Osteoblast (primary cell): ENCODE measurements around the gene ZCCHC9. TPM values are rescaled to one million over a fixed set of nuclear protein-coding genes. Genes with fewer than 3 reads are reported as not detected.

Source experiments
- DNase-seq: peaks from one replicate; pipeline ENCODE4 v3.0.0; 2011; ENCODE audit warnings: low spot score, mixed read lengths; ENCODE audit not compliant: insufficient read length; ENCODE audit errors: missing footprints
- H2AFZ ChIP-seq: 2 replicates; pipeline ENCODE4 v1.6.0; 2011; ENCODE audit warnings: mild to moderate bottlenecking, low read length
- H3K27ac ChIP-seq: 2 replicates; pipeline ENCODE4 v1.5.1; 2011; ENCODE audit warnings: mild to moderate bottlenecking, low read depth, low read length, moderate library complexity
- H3K27me3 ChIP-seq: 2 replicates; pipeline ENCODE4 v1.6.0; 2012; ENCODE audit warnings: mild to moderate bottlenecking, control low read depth, inconsistent platforms, low read length, moderate library complexity; ENCODE audit not compliant: insufficient read depth
- H3K36me3 ChIP-seq: 2 replicates; pipeline ENCODE4 v1.5.1; 2011; ENCODE audit warnings: mild to moderate bottlenecking, low read length, control low read depth, moderate library complexity; ENCODE audit not compliant: insufficient read depth
- H3K4me1 ChIP-seq: 2 replicates; pipeline ENCODE4 v1.5.1; 2011; ENCODE audit warnings: mild to moderate bottlenecking, low read length, control low read depth, moderate library complexity; ENCODE audit not compliant: insufficient read depth
- H3K4me2 ChIP-seq: 2 replicates; pipeline ENCODE4 v1.6.0; 2011; ENCODE audit warnings: mild to moderate bottlenecking, low read length; ENCODE audit not compliant: insufficient read depth
- H3K4me3 ChIP-seq: fragments of 200-600 bp; sonication (generic); 3 replicates; pipeline ENCODE4 v1.5.1; 2012; ENCODE audit warnings: mild to moderate bottlenecking, low read length, inconsistent platforms; ENCODE audit not compliant: insufficient read depth
- H3K79me2 ChIP-seq: 2 replicates; pipeline ENCODE4 v1.6.0; 2012; ENCODE audit warnings: mild to moderate bottlenecking, low read length, control low read depth, inconsistent platforms; ENCODE audit not compliant: insufficient read depth
- H3K9me3 ChIP-seq: 2 replicates; pipeline ENCODE4 v1.5.1; 2011; ENCODE audit warnings: low read depth, low read length, control low read depth
- H4K20me1 ChIP-seq: 2 replicates; pipeline ENCODE4 v1.6.0; 2012; ENCODE audit warnings: mild to moderate bottlenecking, low read length, control low read depth; ENCODE audit not compliant: insufficient read depth
- CTCF ChIP-seq: IDR thresholded peaks from 2 replicates; pipeline ENCODE4 v1.5.1; 2011; ENCODE audit warnings: mild to moderate bottlenecking, low read depth, low read length, moderate library complexity; ENCODE audit errors: extremely low read depth
- total RNA-seq: library from RNA; depleted of rRNA; stranded (reverse); fragments of >200 nt; gene quantifications from 2 replicates; pipeline ENCODE4 v1.2.3, GENCODE V29; 2012

ZCCHC9 gene, protein sequence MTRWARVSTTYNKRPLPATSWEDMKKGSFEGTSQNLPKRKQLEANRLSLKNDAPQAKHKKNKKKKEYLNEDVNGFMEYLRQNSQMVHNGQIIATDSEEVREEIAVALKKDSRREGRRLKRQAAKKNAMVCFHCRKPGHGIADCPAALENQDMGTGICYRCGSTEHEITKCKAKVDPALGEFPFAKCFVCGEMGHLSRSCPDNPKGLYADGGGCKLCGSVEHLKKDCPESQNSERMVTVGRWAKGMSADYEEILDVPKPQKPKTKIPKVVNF
- 22.1 and 23.3 TPM in 2 replicates for total RNA-seq

DNA sequence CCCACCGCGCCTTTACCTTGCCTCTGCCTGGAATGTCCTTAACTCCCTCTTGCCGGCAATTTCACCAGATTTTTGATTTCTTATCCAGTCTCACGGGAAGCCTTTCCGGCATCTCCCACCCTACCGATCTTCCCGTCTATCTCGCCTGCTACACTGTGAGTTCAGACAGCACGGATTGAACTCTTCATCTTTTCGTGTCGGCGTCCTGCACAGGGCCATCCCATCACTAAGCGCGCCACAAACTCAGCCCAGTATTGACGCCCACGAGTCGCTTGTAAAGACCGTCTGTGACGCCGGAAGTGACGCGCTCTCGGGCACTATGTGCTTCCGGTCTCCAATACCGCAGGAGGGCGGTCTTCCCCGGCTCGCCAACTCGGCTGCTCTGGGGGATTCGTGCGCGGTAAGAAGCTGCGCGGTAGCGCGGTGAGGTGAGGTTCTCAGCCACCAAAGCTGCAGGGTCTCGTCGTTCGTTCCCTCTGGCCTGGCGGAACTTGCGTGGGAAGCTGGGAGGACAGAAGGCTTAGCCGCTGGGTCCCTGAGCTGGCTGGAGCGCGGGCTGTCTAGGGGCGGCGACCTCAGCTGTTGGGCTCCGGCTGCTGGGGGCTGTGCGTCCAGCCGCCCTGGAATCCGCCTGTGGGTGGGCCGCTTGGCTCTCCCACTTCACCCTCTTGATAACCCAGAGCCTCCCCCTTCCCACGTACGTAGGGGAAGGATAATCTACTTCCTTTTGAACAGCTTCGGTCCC lies at the start of gene ZCCHC9:
ZCCHC9 (plus strand) TSS at position 317 of the 745 bp plus-strand sequence. CDS start 3,171 bp downstream, outside the sequence.
- no peaks in the 10 kb centered on the region for H3K27me3 ChIP-seq
- H3K36me3 ChIP-seq, result peaks cover 9% of the 10 kb centered on the region
- peaks cover 26% of the 10 kb centered on the region for H3K4me1 ChIP-seq
- peak within 1 kb of the TSS; percentile 84 for H3K4me2 ChIP-seq
- TF ChIP-seq CTCF, result peak; percentile 19
- H3K4me3 ChIP-seq, result peak within 1 kb of the TSS; percentile 92
- no peaks in the 10 kb centered on the region for H3K9me3 ChIP-seq
- H3K27ac ChIP-seq, result peak within 1 kb of the TSS; percentile 96
- H3K79me2 ChIP-seq, result peaks cover 60% of the 10 kb centered on the region
- peaks cover 4% of the 10 kb centered on the region for H4K20me1 ChIP-seq
- H2AFZ ChIP-seq, result peak within 1 kb of the TSS; percentile 96
- peak; percentile 92 for DNase-seq

DNA sequence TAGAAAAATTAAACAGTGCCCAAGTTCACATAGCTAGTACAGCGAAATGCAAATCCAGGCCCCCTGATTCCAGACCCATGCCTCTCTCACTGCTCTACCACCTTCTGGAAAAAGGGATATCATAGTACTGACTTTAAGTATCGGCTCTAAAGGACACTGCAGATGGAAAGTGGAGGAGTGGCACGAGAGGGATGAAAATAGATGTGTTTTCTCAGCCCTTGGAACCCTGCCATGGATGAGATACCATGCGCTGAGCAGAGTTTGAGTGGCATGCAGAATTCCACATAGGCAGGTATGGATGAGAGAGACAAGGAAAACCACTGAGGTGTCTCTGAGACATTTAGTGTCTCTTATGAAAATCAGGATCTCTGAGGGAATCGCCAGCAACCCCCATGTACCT lies 49.5 kb upstream of the ZCCHC9 start:
- Histone ChIP-seq H3K27ac (no peak overlapping the region), H2AFZ (no peak overlapping the region), H3K9me3 (no peaks in the 10 kb centered on the region), H3K4me1 (peaks cover 7% of the 10 kb centered on the region), H3K4me3 (no peak overlapping the region), H4K20me1 (no peaks in the 10 kb centered on the region), H3K4me2 (no peak overlapping the region), H3K36me3 (no peaks in the 10 kb centered on the region), H3K27me3 (no peaks in the 10 kb centered on the region), H3K79me2 (no peaks in the 10 kb centered on the region)
- DNase-seq, result no peak
- TF ChIP-seq CTCF, result no peak

- Histone ChIP-seq H3K4me1 (peaks cover 4% of the 10 kb centered on the region), H3K9me3 (no peaks in the 10 kb centered on the region), H3K4me2 (no peak overlapping the region), H3K36me3 (no peaks in the 10 kb centered on the region), H3K4me3 (no peak overlapping the region), H2AFZ (no peak overlapping the region), H3K79me2 (no peaks in the 10 kb centered on the region), H3K27ac (no peak overlapping the region), H3K27me3 (no peaks in the 10 kb centered on the region), H4K20me1 (no peaks in the 10 kb centered on the region)
- DNase-seq, result no peak
- TF ChIP-seq CTCF, result no peak
Observed at GRCh38 chr5:81252904-81253303, 48.5 kb upstream of the ZCCHC9 start.

DNA sequence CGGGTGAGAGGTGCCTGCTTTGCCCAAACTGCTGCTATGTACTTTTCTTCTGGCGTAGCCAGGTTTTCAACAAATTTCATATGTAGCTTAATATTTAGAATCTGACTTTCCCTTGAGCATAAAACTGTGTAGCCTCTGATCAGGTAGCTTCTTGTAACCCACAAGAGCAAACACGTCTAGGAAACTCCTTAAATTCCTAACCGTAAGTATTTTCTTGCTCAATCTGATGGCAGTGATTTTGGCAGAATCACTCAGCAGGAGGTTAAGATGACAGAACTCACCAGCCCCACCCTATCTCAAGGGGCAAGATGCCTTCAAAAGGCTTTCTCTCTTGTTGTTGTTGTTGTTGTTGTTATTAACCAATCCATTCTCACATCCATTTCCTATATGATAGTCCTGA lies 47.5 kb upstream of the ZCCHC9 start:
- H3K27me3 ChIP-seq, result no peaks in the 10 kb centered on the region
- no peak for TF ChIP-seq CTCF
- H3K9me3 ChIP-seq, result no peaks in the 10 kb centered on the region
- no peak for DNase-seq
- no peaks in the 10 kb centered on the region for H4K20me1 ChIP-seq
- H3K27ac ChIP-seq, result no peak overlapping the region
- H2AFZ ChIP-seq, result no peak overlapping the region
- H3K4me1 ChIP-seq, result no peaks in the 10 kb centered on the region
- H3K4me2 ChIP-seq, result no peak overlapping the region
- H3K79me2 ChIP-seq, result no peaks in the 10 kb centered on the region
- H3K36me3 ChIP-seq, result no peaks in the 10 kb centered on the region
- no peak overlapping the region for H3K4me3 ChIP-seq
